Measurements from ENCODE around the gene HDAC9.

DNA sequence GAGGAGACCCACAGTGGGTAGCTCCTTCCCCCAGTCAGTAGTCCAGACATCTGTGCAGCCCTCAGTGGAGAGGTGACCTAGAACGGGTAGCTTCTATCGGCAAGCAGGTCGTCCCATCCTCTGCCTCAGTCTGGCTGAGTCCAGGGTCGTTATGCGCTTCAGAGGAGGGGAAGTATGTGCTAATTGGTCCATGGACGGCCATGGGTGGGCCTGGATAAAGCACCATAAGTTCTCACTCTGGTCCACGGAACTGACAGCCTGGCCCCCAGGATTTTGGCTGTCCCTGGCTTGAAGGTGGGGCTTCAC lies 78.6 kb downstream of the HDAC9 start:
- TF ChIP-seq, protein P1, sequence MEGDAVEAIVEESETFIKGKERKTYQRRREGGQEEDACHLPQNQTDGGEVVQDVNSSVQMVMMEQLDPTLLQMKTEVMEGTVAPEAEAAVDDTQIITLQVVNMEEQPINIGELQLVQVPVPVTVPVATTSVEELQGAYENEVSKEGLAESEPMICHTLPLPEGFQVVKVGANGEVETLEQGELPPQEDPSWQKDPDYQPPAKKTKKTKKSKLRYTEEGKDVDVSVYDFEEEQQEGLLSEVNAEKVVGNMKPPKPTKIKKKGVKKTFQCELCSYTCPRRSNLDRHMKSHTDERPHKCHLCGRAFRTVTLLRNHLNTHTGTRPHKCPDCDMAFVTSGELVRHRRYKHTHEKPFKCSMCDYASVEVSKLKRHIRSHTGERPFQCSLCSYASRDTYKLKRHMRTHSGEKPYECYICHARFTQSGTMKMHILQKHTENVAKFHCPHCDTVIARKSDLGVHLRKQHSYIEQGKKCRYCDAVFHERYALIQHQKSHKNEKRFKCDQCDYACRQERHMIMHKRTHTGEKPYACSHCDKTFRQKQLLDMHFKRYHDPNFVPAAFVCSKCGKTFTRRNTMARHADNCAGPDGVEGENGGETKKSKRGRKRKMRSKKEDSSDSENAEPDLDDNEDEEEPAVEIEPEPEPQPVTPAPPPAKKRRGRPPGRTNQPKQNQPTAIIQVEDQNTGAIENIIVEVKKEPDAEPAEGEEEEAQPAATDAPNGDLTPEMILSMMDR (IDR thresholded peaks at IDR 0.05; ENCODE audit: low read depth, low read length, poor library complexity, severe bottlenecking), result no peak
- no peak for TF ChIP-seq EZH2phosphoT487 (IDR thresholded peaks at IDR 0.05; ENCODE audit: borderline replicate concordance, low read length)

All from DOHH2 (cell line).